ENCODE data around the gene TMA7. TPM values are rescaled to one million over a fixed set of nuclear protein-coding genes. Genes with fewer than 3 reads are reported as not detected.

TMA7 gene
- total RNA-seq, 2 experiments from 2014 or later: 250 to 313 TPM

- no peak for DNase-seq (ENCODE audit: low spot score)
- H3K4me2 ChIP-seq (ENCODE audit: low read length): no peak overlapping the region
- POLR2A ChIA-PET: interaction anchor here (0.5 to 1.8 kb wide), 2 partner anchors 11 to 76 kb away, joined by 4 to 5 read pairs; partner anchors contain the start of genes CCDC51 and TMA7
Observed at GRCh38 chr3:48451270-48451669, 11.2 kb downstream of the TMA7 start.

GRCh38 chr3:48456456-48456855, 16.4 kb downstream of the TMA7 start:
- no peak overlapping the region for H3K4me2 ChIP-seq (ENCODE audit: low read length)
- no peaks in the 10 kb centered on the region for H4K20me1 ChIP-seq (ENCODE audit: insufficient read depth, low read length)
- no peaks in the 10 kb centered on the region for H3K79me2 ChIP-seq (ENCODE audit: insufficient read depth, low read depth, low read length)
- ChIA-PET POLR2A (interaction anchor here (0.7 kb wide), 1 partner anchor 29 kb away, joined by 3 read pairs; no protein-coding TSS in a partner anchor), CTCF (ENCODE audit: unreplicated experiment) (no interaction called here)
- DNase-seq (ENCODE audit: low spot score): no peak
- H3K4me1 ChIP-seq (ENCODE audit: insufficient read depth, low read length, poor library complexity, severe bottlenecking): no peaks in the 10 kb centered on the region
- no peaks in the 10 kb centered on the region for H3K9me2 ChIP-seq (ENCODE audit: insufficient read depth, low read length)
- no peak overlapping the region for H2AFZ ChIP-seq (ENCODE audit: low read length)
- H3K36me3 ChIP-seq (ENCODE audit: insufficient read depth, low read length): peaks cover 94% of the 10 kb centered on the region
- TF ChIP-seq, protein P1, sequence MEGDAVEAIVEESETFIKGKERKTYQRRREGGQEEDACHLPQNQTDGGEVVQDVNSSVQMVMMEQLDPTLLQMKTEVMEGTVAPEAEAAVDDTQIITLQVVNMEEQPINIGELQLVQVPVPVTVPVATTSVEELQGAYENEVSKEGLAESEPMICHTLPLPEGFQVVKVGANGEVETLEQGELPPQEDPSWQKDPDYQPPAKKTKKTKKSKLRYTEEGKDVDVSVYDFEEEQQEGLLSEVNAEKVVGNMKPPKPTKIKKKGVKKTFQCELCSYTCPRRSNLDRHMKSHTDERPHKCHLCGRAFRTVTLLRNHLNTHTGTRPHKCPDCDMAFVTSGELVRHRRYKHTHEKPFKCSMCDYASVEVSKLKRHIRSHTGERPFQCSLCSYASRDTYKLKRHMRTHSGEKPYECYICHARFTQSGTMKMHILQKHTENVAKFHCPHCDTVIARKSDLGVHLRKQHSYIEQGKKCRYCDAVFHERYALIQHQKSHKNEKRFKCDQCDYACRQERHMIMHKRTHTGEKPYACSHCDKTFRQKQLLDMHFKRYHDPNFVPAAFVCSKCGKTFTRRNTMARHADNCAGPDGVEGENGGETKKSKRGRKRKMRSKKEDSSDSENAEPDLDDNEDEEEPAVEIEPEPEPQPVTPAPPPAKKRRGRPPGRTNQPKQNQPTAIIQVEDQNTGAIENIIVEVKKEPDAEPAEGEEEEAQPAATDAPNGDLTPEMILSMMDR (conservative IDR thresholded peaks at IDR 0.05; ENCODE audit: low read length): no peak
- no peaks in the 10 kb centered on the region for H3K9me3 ChIP-seq (ENCODE audit: low read length)
- no peak overlapping the region for H3K27ac ChIP-seq (ENCODE audit: low read depth, low read length, poor library complexity, severe bottlenecking)
- no peak overlapping the region for H3K4me3 ChIP-seq (ENCODE audit: low read depth, low read length, poor library complexity, severe bottlenecking)
- no TSS peak for BruUV-seq (replicated peaks)
- intact Hi-C loops (cut with micrococcal nuclease; ENCODE audit: unreplicated experiment): no loop called here

More at GRCh38 chr3:48451270-48451669, 11.2 kb downstream of the TMA7 start:
- Histone ChIP-seq H3K36me3 (ENCODE audit: insufficient read depth, low read length) (peaks cover 68% of the 10 kb centered on the region), H3K9me2 (ENCODE audit: insufficient read depth, low read length) (no peaks in the 10 kb centered on the region), H3K9me3 (ENCODE audit: low read length) (no peaks in the 10 kb centered on the region), H3K79me2 (ENCODE audit: insufficient read depth, low read depth, low read length) (peaks cover 22% of the 10 kb centered on the region; the same call in 1 of the 2 replicates), H2AFZ (ENCODE audit: low read length) (no peak overlapping the region), H3K4me3 (ENCODE audit: low read depth, low read length, poor library complexity, severe bottlenecking) (no peak overlapping the region), H4K20me1 (ENCODE audit: insufficient read depth, low read length) (no peaks in the 10 kb centered on the region), H3K4me1 (ENCODE audit: insufficient read depth, low read length, poor library complexity, severe bottlenecking) (peaks cover 16% of the 10 kb centered on the region), H3K27ac (ENCODE audit: low read depth, low read length, poor library complexity, severe bottlenecking) (no peak overlapping the region)
- CTCF ChIA-PET (ENCODE audit: unreplicated experiment): no interaction called here
- TF ChIP-seq, protein P1 (conservative IDR thresholded peaks at IDR 0.05; ENCODE audit: low read length): no peak
- TF ChIP-seq EZH2phosphoT487 (IDR thresholded peaks at IDR 0.05; ENCODE audit: borderline replicate concordance, low read depth, low read length): no peak
- no TSS peak for BruUV-seq (replicated peaks)
- intact Hi-C loops (cut with micrococcal nuclease; ENCODE audit: unreplicated experiment): no loop called here

DNA sequence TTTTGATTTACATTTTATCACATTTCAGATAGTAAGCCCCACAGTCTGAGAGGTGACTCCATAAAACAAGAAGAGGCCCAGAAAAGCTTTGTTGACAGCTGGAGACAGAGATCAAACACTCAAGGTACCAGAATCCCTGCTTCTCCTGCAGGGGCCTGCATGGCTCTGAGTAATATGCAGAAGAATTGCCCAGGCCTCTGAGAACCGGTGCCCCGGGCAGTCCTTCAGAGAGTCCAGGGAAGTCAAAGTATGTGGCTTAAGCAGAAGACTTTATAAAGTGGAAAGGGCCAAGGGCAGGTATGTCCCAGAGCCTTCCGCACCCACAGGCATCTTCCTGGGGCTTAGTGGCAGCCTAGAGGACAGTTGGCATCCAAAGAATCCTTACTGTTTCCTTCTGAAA, 19.3 kb downstream of the TMA7 start:
- Histone ChIP-seq H3K36me3 (ENCODE audit: insufficient read depth, low read length) (peaks cover 70% of the 10 kb centered on the region), H3K4me2 (ENCODE audit: low read length) (no peak overlapping the region), H3K9me2 (ENCODE audit: insufficient read depth, low read length) (no peaks in the 10 kb centered on the region), H4K20me1 (ENCODE audit: insufficient read depth, low read length) (no peaks in the 10 kb centered on the region), H2AFZ (ENCODE audit: low read length) (no peak overlapping the region), H3K4me1 (ENCODE audit: insufficient read depth, low read length, poor library complexity, severe bottlenecking) (no peaks in the 10 kb centered on the region), H3K9me3 (ENCODE audit: low read length) (no peaks in the 10 kb centered on the region), H3K4me3 (ENCODE audit: low read depth, low read length, poor library complexity, severe bottlenecking) (no peak overlapping the region), H3K79me2 (ENCODE audit: insufficient read depth, low read depth, low read length) (no peaks in the 10 kb centered on the region), H3K27ac (ENCODE audit: low read depth, low read length, poor library complexity, severe bottlenecking) (no peak overlapping the region)
- BruUV-seq (replicated peaks): no TSS peak
- no peak for TF ChIP-seq EZH2phosphoT487 (IDR thresholded peaks at IDR 0.05; ENCODE audit: borderline replicate concordance, low read depth, low read length)
- TF ChIP-seq, protein P1 (conservative IDR thresholded peaks at IDR 0.05; ENCODE audit: low read length): no peak
- CTCF ChIA-PET (ENCODE audit: unreplicated experiment): no interaction called here
- intact Hi-C loops (cut with micrococcal nuclease; ENCODE audit: unreplicated experiment): no loop called here
- POLR2A ChIA-PET: no interaction called here
- no peak for DNase-seq (ENCODE audit: low spot score)
